ENCODE measurements around the gene CANT1.

CANT1 gene

GRCh38 chr17:79008666-79009387 is 737 bp downstream of the CANT1 start:
- no peak for DNase-seq (ENCODE audit: low read depth)

GRCh38 chr17:79007504-79008381 is 1.8 kb downstream of the CANT1 start:
- no peak for DNase-seq (ENCODE audit: low read depth)

- no peak for DNase-seq (ENCODE audit: low read depth)
Measured at GRCh38 chr17:79006794-79007503, 2.6 kb downstream of the CANT1 start.

- no peak for DNase-seq (ENCODE audit: low read depth)
Measured at GRCh38 chr17:79006046-79006445, 3.5 kb downstream of the CANT1 start.

- DNase-seq (ENCODE audit: low read depth): no peak
Measured at GRCh38 chr17:79005063-79005861, 4.3 kb downstream of the CANT1 start.

- no peak for DNase-seq (ENCODE audit: low read depth)
Measured at GRCh38 chr17:79003661-79004411, 5.7 kb downstream of the CANT1 start.

DNA sequence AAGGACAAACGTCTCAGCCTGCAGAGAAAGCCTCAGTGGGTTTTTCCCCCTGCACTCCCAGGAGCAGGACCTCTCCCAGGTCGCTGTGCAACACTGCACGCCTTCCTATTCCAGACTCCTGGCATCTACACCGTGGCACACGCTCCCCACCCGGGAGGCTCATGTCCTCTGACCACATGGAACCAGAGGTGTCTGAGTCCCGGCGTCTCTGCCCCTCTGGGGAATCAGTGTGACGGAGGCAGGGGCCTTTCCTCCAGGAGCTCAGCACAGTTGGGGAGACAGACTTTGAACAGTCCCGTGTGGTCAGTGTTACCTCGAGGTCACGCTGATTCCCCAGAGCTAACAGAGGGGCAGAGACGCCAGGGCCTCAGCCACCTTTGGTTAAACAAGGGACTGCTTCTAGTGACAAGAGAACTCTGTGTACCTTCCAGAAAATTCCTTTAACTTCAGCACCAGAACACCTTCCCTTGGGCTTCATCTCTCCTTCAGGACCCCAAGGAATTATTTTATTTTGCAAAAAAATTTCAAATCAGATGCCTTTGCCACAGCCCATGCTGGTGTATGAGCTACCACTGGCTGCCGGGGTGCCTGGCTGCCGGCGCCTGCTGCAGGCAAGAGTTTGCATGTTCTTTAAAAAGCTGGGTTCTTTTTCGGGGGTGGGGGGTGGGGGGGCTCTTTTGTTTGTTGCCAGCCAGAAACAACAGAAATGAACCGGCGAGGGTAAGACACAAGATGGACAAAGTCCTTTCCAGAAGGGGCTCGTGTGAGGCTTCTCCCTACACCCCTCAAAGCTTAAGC is 6.6 kb downstream of the CANT1 start:
- DNase-seq (ENCODE audit: low read depth): no peak

- DNase-seq (ENCODE audit: low read depth): no peak
Measured at GRCh38 chr17:79002291-79002690, 7.3 kb downstream of the CANT1 start.

- DNase-seq (ENCODE audit: low read depth): no peak
Measured at GRCh38 chr17:79001190-79002020, 8.2 kb downstream of the CANT1 start.

- no peak for DNase-seq (ENCODE audit: low read depth)
Measured at GRCh38 chr17:79000396-79001189, 9.0 kb downstream of the CANT1 start.

DNA sequence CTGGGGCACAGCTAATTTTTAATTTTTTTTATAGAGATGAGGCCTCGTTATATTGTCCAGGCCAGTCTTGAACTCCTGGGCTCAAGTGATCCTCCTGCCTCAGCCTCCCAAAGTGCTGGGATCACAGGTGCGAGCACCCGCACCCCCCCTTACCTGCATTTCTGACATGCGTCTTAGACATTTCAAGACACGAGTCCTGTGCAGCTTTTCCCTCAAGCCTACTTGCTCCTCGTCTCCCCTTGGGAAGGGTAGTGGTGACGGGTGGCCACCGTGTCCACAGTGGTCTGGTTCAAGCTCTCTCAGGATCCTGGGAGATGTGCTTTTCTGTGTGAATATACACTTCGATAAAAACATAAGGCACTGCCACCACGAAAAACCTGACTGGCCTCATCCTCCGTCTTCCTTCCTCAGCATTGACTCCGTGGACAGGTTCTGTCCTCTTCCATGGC is 9.6 kb downstream of the CANT1 start:
- DNase-seq (ENCODE audit: low read depth): no peak

- DNase-seq (ENCODE audit: low read depth): no peak
Measured at GRCh38 chr17:78999056-78999768, 10.4 kb downstream of the CANT1 start.

GRCh38 chr17:78998311-78999055 is 11.1 kb downstream of the CANT1 start:
- no peak for DNase-seq (ENCODE audit: low read depth)

- DNase-seq (ENCODE audit: low read depth): no peak
Measured at GRCh38 chr17:78997881-78998280, 11.7 kb downstream of the CANT1 start.

GRCh38 chr17:78997231-78997741 is 12.3 kb downstream of the CANT1 start:
- no peak for DNase-seq (ENCODE audit: low read depth)

GRCh38 chr17:78996781-78997201 is 12.8 kb downstream of the CANT1 start:
- no peak for DNase-seq (ENCODE audit: low read depth)
